GM12801 (cell line): ENCODE measurements around the gene TTI1.

ENCODE experiments used
- CTCF ChIP-seq: IDR thresholded peaks from one replicate; pipeline ENCODE4 v1.5.1; 2011; ENCODE audit warnings: control low read depth; ENCODE audit not compliant: insufficient read length; ENCODE audit errors: extremely low read depth

Gene TTI1

GRCh38 chr20:38040276-38040675 is 7.0 kb upstream of the TTI1 start:
- no peak for TF ChIP-seq CTCF

GRCh38 chr20:38036366-38036765 is 3.1 kb upstream of the TTI1 start:
- TF ChIP-seq CTCF, result no peak

- no peak for TF ChIP-seq CTCF
Measured at GRCh38 chr20:38034961-38035360, 1.7 kb upstream of the TTI1 start.

GRCh38 chr20:38034108-38034649 is 923 bp upstream of the TTI1 start:
- no peak for TF ChIP-seq CTCF

GRCh38 chr20:38032585-38033329 is 499 bp downstream of the TTI1 start:
- no peak for TF ChIP-seq CTCF

- TF ChIP-seq CTCF, result no peak
Measured at GRCh38 chr20:38031957-38032356, 1.3 kb downstream of the TTI1 start.

- no peak for TF ChIP-seq CTCF
Measured at GRCh38 chr20:38029453-38029852, 3.8 kb downstream of the TTI1 start.
